ENCODE results near the gene BABAM1. TPM values are rescaled to one million over a fixed set of nuclear protein-coding genes. Genes with fewer than 3 reads are reported as not detected.

Gene BABAM1
- total and polyA plus RNA-seq, 2 of the 4 experiments (the other 2 are of a cell fraction) = 95.1 to 101 TPM

DNA sequence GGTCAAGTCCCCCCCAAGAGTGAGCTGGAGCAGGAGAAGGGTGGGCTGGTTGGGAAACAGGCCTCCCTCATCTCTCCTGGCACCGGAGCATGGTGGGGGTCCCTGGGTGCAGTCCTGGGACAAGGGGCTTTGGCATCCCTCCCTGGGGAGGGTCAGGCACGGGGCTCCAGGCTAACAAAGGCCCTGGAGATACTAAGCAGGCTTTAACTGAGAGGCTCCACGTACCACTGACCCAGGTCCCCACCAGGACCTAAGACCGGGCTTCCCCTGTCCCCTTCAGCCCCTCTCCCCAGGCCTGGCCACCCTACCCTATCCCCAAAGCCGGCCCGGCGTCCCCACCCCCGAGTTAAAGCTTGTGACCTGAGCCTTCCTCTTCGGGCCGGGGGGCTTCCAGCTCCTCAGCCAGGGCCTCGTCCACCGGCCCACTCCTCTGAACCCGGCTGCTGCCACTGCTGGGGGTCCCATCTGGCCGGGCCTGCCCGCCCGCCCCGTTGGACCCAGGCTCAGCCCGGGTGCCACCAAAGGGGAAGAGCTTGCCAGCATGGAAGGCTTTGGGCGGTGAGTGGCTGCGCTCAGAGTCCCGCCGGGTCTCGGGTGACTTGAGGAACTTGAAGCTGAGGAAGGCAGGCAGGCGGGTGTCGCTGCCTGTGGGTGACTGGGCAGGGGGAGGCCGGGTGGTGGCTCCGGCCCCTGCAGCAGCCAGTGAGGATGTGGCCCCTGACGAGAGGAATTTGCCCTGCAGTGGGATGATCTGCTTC lies 57.3 kb downstream of the BABAM1 start (continued):
- no peak for TF ChIP-seq NFE2L2 (IDR thresholded peaks at IDR 0.05; ENCODE audit: low read depth, low read length)

GRCh38 chr19:17325133-17325532 lies 57.9 kb downstream of the BABAM1 start:
- dilution Hi-C loops (cut with HindIII; ENCODE audit: low sequenced_read_pairs, unreplicated experiment) = no loop called here
- no peak overlapping the region for H2AK9ac ChIP-seq (replicated peaks; ENCODE audit: low read depth, low read length, poor library complexity)
- no peak for TF ChIP-seq SMC3 (IDR thresholded peaks at IDR 0.05; ENCODE audit: low read depth, low read length)
- no peak for TF ChIP-seq CEBPB (IDR thresholded peaks at IDR 0.05; ENCODE audit: low read depth, low read length)
- TF ChIP-seq RAD21 (IDR thresholded peaks at IDR 0.05; ENCODE audit: low read length) = no peak
- no peak for TF ChIP-seq RCOR1 (IDR thresholded peaks at IDR 0.05; ENCODE audit: insufficient replicate concordance, low read length)
- TF ChIP-seq MAZ (IDR thresholded peaks at IDR 0.05; ENCODE audit: borderline replicate concordance, low read depth, low read length) = no peak
- TF ChIP-seq NFE2L2 (IDR thresholded peaks at IDR 0.05; ENCODE audit: low read depth, low read length) = no peak
- TF ChIP-seq, protein P1, sequence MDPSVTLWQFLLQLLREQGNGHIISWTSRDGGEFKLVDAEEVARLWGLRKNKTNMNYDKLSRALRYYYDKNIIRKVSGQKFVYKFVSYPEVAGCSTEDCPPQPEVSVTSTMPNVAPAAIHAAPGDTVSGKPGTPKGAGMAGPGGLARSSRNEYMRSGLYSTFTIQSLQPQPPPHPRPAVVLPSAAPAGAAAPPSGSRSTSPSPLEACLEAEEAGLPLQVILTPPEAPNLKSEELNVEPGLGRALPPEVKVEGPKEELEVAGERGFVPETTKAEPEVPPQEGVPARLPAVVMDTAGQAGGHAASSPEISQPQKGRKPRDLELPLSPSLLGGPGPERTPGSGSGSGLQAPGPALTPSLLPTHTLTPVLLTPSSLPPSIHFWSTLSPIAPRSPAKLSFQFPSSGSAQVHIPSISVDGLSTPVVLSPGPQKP (IDR thresholded peaks at IDR 0.05; ENCODE audit: borderline replicate concordance, low read depth, low read length) = no peak
- TF ChIP-seq BHLHE40 (IDR thresholded peaks at IDR 0.05; ENCODE audit: low read depth, low read length) = no peak
- TF ChIP-seq POLR2A (IDR thresholded peaks at IDR 0.05; ENCODE audit: low read depth, low read length) = no peak
- no peak for TF ChIP-seq USF2 (IDR thresholded peaks at IDR 0.05; ENCODE audit: low read depth, low read length)
- TF ChIP-seq MXI1 (IDR thresholded peaks at IDR 0.05; ENCODE audit: borderline replicate concordance, low read depth, low read length) = no peak
- no peak for TF ChIP-seq CTCF (conservative IDR thresholded peaks at IDR 0.05; ENCODE audit: low read depth, low read length)

More at GRCh38 chr19:17325133-17325532, 57.9 kb downstream of the BABAM1 start:
- ChIA-PET CTCF (interaction anchor here (0.6 kb wide), 1 partner anchor 19 kb away, joined by 7 read pairs; no protein-coding TSS in a partner anchor), POLR2A (ENCODE audit: unreplicated experiment) (interaction anchor here (1.0 kb wide), 1 partner anchor 9 kb away, joined by 3 read pairs; the partner anchor contains the start of gene ANO8)
- Histone ChIP-seq H4K20me1 (ENCODE audit: insufficient read depth, low read length) (peaks cover 8% of the 10 kb centered on the region; the same call in 1 of the 2 replicates), H3K4me3 (ENCODE audit: insufficient read depth, low read depth, low read length) (no peak overlapping the region), H2BK120ac (ENCODE audit: low read depth, low read length) (no peak overlapping the region), H3K9me3 (ENCODE audit: control insufficient read depth, insufficient read depth, low read length) (no peaks in the 10 kb centered on the region), H2AK5ac (ENCODE audit: low read depth, low read length) (no peak overlapping the region), H3K27me3 (ENCODE audit: control insufficient read depth, insufficient read depth, low read length) (no peaks in the 10 kb centered on the region), H4K91ac (ENCODE audit: insufficient read depth, low read depth, low read length) (no peak overlapping the region), H3K9ac (ENCODE audit: low read depth, low read length) (no peak overlapping the region), H3K14ac (replicated peaks; ENCODE audit: low read depth, low read length) (no peak overlapping the region), H2BK15ac (ENCODE audit: low read depth, low read length) (no peak overlapping the region), H3K4ac (ENCODE audit: low read depth, low read length) (no peak overlapping the region), H3K4me1 (ENCODE audit: control insufficient read depth, insufficient read depth, low read length) (no peaks in the 10 kb centered on the region), H3K56ac (ENCODE audit: extremely low read depth, insufficient read depth, low read length) (no peak overlapping the region), H3K23ac (ENCODE audit: low read depth, low read length) (no peak overlapping the region), H2BK20ac (ENCODE audit: low read depth, low read length) (no peak overlapping the region), H4K8ac (ENCODE audit: low read depth in 2 of 2, low read length in 2 of 2) (no peak overlapping the region), H3K9me1 (ENCODE audit: insufficient read depth, low read length) (no peaks in the 10 kb centered on the region), H2AFZ (replicated peaks; ENCODE audit: low read length, poor library complexity) (no peak overlapping the region), H3K79me1 (ENCODE audit: low read depth in 1 of 2, low read length in 2 of 2) (peaks cover 0 to 5% of the 10 kb centered on the region in 2 experiments; a peak in 1 of 4 replicates), H3K36me3 (ENCODE audit: control insufficient read depth, insufficient read depth, low read length) (peaks cover 32% of the 10 kb centered on the region), H3K27ac (ENCODE audit: insufficient read depth, low read length) (no peak overlapping the region), H3K18ac (ENCODE audit: low read depth, low read length) (no peak overlapping the region), H4K5ac (ENCODE audit: low read depth, low read length) (no peak overlapping the region), H3K4me2 (ENCODE audit: low read depth, low read length) (no peak overlapping the region), H2BK5ac (ENCODE audit: low read depth, low read length, poor library complexity, severe bottlenecking) (no peak overlapping the region)
- in situ Hi-C loops (cut with MboI; ENCODE audit: low sequenced_read_pairs) = no loop called here
- WGBS, 2 experiments (ENCODE audit: extremely low coverage in 2 of 2, insufficient read length in 1 of 2) = 94% methylated on average over 11 of the region's 20 CpGs; no CpG with 5 or more reads in 1 of the 2 experiments
- intact Hi-C loops (cut with micrococcal nuclease) = no loop called here
- no peak for DNase-seq
- no TSS peak for BruUV-seq (replicated peaks)
- no peak for ATAC-seq (ENCODE audit: low read depth)
